ENCODE results near the gene NR2F2. TPM values are rescaled to one million over a fixed set of nuclear protein-coding genes. Genes with fewer than 3 reads are reported as not detected.

NR2F2 gene
- total RNA-seq, 1 donor, result 14.5 TPM

DNA sequence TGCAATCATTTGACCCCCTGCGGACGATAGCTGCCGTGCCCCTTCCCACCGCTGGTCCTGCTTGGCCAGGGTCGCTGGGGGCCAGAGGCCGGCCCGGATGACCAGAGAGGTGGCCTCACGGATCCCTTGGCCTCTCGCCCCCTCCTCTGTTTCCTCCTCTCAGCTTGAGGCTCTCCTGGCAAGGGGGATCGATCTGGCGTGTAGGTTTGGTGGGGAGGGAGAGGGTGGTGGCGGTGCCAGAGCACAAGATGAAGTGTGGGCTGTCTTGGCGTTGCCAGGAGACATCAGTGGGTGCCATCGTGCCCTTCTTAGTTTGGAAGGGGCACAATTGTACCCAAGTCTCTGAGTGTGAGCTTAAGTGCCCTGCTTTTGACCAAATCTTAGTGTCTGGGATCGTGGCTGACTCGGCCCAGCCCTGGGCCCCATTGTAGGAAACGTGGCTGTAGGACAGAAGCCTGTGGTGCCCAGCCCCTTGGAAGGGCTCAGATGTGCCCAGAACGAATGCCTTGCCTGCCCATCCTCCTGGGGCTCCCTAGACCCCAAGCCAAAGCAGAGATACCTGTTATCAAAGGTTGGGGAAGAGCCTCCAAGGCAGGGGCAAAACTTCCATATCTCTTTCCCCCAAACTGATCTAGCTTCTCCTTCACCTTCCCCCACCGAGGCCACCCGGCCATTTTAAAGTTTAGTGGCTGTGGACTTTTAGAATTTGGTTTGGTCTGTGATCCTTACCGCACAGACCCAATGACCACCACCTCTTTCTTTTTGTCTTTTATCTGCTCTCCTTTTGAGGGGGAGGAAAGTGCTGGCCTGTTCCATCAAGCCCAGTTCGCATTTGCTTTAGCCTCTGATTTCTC lies 14.4 kb downstream of the NR2F2 start:
- H3K27ac ChIP-seq (ENCODE audit: low read depth, low read length), result peak overlapping the region; percentile 75
- peaks cover 7% of the 10 kb centered on the region for H3K36me3 ChIP-seq (ENCODE audit: insufficient read depth, low read length)
- peak; percentile 85 for DNase-seq (ENCODE audit: insufficient read length, low spot score, missing footprints)
- H4K20me1 ChIP-seq (ENCODE audit: insufficient read depth, low read length), result no peaks in the 10 kb centered on the region
- H3K4me2 ChIP-seq (ENCODE audit: insufficient read depth, low read length), result peak overlapping the region; percentile 85
- H3K4me1 ChIP-seq (ENCODE audit: insufficient read depth, low read length), result peaks cover 41% of the 10 kb centered on the region
- TF ChIP-seq, protein P1, sequence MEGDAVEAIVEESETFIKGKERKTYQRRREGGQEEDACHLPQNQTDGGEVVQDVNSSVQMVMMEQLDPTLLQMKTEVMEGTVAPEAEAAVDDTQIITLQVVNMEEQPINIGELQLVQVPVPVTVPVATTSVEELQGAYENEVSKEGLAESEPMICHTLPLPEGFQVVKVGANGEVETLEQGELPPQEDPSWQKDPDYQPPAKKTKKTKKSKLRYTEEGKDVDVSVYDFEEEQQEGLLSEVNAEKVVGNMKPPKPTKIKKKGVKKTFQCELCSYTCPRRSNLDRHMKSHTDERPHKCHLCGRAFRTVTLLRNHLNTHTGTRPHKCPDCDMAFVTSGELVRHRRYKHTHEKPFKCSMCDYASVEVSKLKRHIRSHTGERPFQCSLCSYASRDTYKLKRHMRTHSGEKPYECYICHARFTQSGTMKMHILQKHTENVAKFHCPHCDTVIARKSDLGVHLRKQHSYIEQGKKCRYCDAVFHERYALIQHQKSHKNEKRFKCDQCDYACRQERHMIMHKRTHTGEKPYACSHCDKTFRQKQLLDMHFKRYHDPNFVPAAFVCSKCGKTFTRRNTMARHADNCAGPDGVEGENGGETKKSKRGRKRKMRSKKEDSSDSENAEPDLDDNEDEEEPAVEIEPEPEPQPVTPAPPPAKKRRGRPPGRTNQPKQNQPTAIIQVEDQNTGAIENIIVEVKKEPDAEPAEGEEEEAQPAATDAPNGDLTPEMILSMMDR (IDR thresholded peaks at IDR 0.05; ENCODE audit: extremely low read depth, low read depth, low read length), result no peak
- H3K79me2 ChIP-seq (ENCODE audit: insufficient read depth, low read length), result peaks cover 94% of the 10 kb centered on the region
- H2AFZ ChIP-seq (ENCODE audit: low read length), result peak overlapping the region; percentile 2
- H3K9me3 ChIP-seq (ENCODE audit: low read depth, low read length), result no peaks in the 10 kb centered on the region
- H3K4me3 ChIP-seq (ENCODE audit: insufficient read depth, low read length), result peak overlapping the region; percentile 77
- H3K27me3 ChIP-seq (ENCODE audit: insufficient read depth, low read length), result no peaks in the 10 kb centered on the region

- Histone ChIP-seq H3K4me2 (ENCODE audit: insufficient read depth, low read length) (peak overlapping the region; percentile 85), H3K9me3 (ENCODE audit: low read depth, low read length) (no peaks in the 10 kb centered on the region), H2AFZ (ENCODE audit: low read length) (peak overlapping the region; percentile 79), H3K4me1 (ENCODE audit: insufficient read depth, low read length) (peaks cover 46% of the 10 kb centered on the region), H3K4me3 (ENCODE audit: insufficient read depth, low read length) (peak overlapping the region; percentile 77), H3K27me3 (ENCODE audit: insufficient read depth, low read length) (no peaks in the 10 kb centered on the region), H3K36me3 (ENCODE audit: insufficient read depth, low read length) (peaks cover 11% of the 10 kb centered on the region), H3K27ac (ENCODE audit: low read depth, low read length) (peak overlapping the region; percentile 75), H3K79me2 (ENCODE audit: insufficient read depth, low read length) (peaks cover 93% of the 10 kb centered on the region), H4K20me1 (ENCODE audit: insufficient read depth, low read length) (no peaks in the 10 kb centered on the region)
- peak; percentile 97 for DNase-seq (ENCODE audit: insufficient read length, low spot score, missing footprints)
- TF ChIP-seq, protein P1 (IDR thresholded peaks at IDR 0.05; ENCODE audit: extremely low read depth, low read depth, low read length), result peak; percentile 60
Observed at GRCh38 chr15:96345560-96346399, 15.3 kb downstream of the NR2F2 start.

DNA sequence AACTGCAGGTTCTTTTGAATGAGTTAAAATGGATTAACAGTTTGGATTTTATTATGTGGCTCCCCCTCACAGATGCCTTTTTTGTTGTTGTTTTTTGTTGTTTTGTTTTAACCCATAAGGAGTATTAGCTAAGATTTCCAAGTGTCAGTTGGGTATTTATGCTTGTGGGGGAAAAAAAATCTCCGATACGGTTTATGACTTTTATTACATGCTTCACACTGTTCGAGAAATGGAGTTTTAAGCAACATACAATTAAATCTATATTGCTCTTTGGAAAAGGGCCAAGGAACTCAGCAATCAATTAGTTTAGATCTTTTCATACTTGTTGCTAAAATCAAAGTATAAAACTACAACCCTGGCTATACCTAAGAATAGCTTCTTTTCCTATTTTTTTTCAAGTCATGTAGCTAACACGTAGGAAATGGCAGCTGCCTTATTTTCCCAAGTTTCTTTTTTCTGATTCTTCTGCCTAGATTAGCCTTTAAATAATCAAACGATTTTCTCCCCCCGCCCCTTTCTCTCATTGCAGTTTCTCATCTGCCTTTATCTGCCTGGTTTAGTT lies 16.0 kb downstream of the NR2F2 start:
- H3K4me2 ChIP-seq (ENCODE audit: insufficient read depth, low read length), result peak overlapping the region; percentile 85
- peaks cover 11% of the 10 kb centered on the region for H3K36me3 ChIP-seq (ENCODE audit: insufficient read depth, low read length)
- DNase-seq (ENCODE audit: insufficient read length, low spot score, missing footprints), result no peak
- H3K9me3 ChIP-seq (ENCODE audit: low read depth, low read length), result no peaks in the 10 kb centered on the region
- peak overlapping the region; percentile 77 for H3K4me3 ChIP-seq (ENCODE audit: insufficient read depth, low read length)
- H4K20me1 ChIP-seq (ENCODE audit: insufficient read depth, low read length), result no peaks in the 10 kb centered on the region
- peaks cover 42% of the 10 kb centered on the region for H3K4me1 ChIP-seq (ENCODE audit: insufficient read depth, low read length)
- no peak overlapping the region for H2AFZ ChIP-seq (ENCODE audit: low read length)
- H3K79me2 ChIP-seq (ENCODE audit: insufficient read depth, low read length), result peaks cover 88% of the 10 kb centered on the region
- TF ChIP-seq, protein P1 (IDR thresholded peaks at IDR 0.05; ENCODE audit: extremely low read depth, low read depth, low read length), result no peak
- H3K27me3 ChIP-seq (ENCODE audit: insufficient read depth, low read length), result no peaks in the 10 kb centered on the region
- peak overlapping the region; percentile 75 for H3K27ac ChIP-seq (ENCODE audit: low read depth, low read length)
